Activated CD4-positive, alpha-beta memory T cell treated with anti-CD3 and anti-CD28 coated beads for 36 hours (primary cell): ENCODE data around the gene SLC1A1. TPM values are rescaled to one million over a fixed set of nuclear protein-coding genes. Genes with fewer than 3 reads are reported as not detected.
"Not testable (repeated sequence)": the region's sequence is repeated elsewhere in the genome, so short reads cannot be mapped to it uniquely, and the experiment has no call there.

ENCODE experiments used
- CTCF ChIA-PET: fragments of 350-600 bp; sonication (Branson Sonifier 250); formaldehyde crosslinking; loops from one replicate; lab custom pipeline; 2021; ENCODE audit warnings: antibody characterized with exemption, inconsistent platforms; lab: Charles Lee
- POLR2A ChIA-PET: fragments of 350-600 bp; sonication (Branson Sonifier 250); formaldehyde crosslinking; loops from one replicate; lab custom pipeline; 2021; ENCODE audit warnings: antibody characterized with exemption; lab: Charles Lee
- DNase-seq: peaks from one replicate; pipeline ENCODE4 v3.0.0-alpha.2; 2020
- H3K27ac Mint-ChIP-seq: one replicate; pipeline ENCODE4 v1.8.0; 2021; ENCODE audit warnings: mixed read lengths
- H3K27me3 Mint-ChIP-seq: one replicate; pipeline ENCODE4 v1.8.0; 2021; ENCODE audit warnings: mixed read lengths
- H3K36me3 Mint-ChIP-seq: one replicate; pipeline ENCODE4 v1.8.0; 2021; ENCODE audit warnings: mixed read lengths
- H3K4me1 Mint-ChIP-seq: one replicate; pipeline ENCODE4 v1.8.0; 2021; ENCODE audit warnings: low read depth, mixed read lengths
- H3K4me3 Mint-ChIP-seq: one replicate; pipeline ENCODE4 v1.8.0; 2021; ENCODE audit warnings: mild to moderate bottlenecking, mixed read lengths
- H3K9me3 Mint-ChIP-seq: one replicate; pipeline ENCODE4 v1.8.0; 2021; ENCODE audit warnings: mixed read lengths
- intact Hi-C: fragments of 100-400 bp; cut with micrococcal nuclease; formaldehyde crosslinking; loops from one replicate; pipeline ENCODE4 v1.15.1; 2023
- total RNA-seq, 2 experiments: library from RNA; stranded (reverse); gene quantifications; one replicate each; pipeline ENCODE4 v1.2.3, GENCODE V29; 2021

The SLC1A1 gene
- total RNA-seq, 2 experiments from 2014 or later = not detected

DNA sequence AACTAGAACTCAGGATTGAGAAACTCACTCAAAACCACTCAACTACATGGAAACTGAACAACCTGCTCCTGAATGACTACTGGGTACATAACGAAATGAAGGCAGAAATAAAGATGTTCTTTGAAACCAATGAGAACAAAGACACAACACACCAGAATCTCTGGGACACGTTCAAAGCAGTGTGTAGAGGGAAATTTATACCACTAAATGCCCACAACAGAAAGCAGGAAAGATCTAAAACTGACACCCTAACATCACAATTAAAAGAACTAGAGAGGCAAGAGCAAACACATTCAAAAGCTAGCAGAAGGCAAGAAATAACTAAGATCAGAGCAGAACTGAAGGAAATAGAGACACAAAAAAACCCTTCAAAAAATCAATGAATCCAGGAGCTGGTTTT, 43.6 kb downstream of the SLC1A1 start:
- intact Hi-C loops, POLR2A ChIA-PET, DNase-seq, H3K27me3 Mint-ChIP-seq, H3K36me3 Mint-ChIP-seq, CTCF ChIA-PET, H3K4me3 Mint-ChIP-seq, H3K27ac Mint-ChIP-seq, H3K9me3 Mint-ChIP-seq: not testable (repeated sequence)
- peaks cover 21% of the 10 kb centered on the region for H3K4me1 Mint-ChIP-seq

DNA sequence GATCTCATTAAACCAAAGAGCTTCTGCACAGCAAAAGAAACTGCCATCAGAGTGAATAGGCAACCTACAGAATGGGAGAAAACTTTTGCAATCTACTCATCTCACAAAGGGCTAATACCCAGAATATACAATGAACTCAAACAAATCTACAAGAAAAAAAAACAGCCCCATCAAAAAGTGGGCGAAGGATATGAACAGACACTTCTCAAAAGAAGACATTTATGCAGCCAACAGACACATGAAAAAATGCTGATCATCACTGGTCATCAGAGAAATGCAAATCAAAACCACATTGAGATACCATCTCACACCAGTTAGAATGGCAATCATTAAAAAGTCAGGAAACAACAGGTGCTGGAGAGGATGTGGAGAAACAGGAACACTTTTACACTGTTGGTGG, 45.9 kb downstream of the SLC1A1 start:
- H3K36me3 Mint-ChIP-seq, H3K4me3 Mint-ChIP-seq, POLR2A ChIA-PET, DNase-seq, H3K9me3 Mint-ChIP-seq, H3K27ac Mint-ChIP-seq, intact Hi-C loops, H3K4me1 Mint-ChIP-seq, H3K27me3 Mint-ChIP-seq, CTCF ChIA-PET: not testable (repeated sequence)

DNA sequence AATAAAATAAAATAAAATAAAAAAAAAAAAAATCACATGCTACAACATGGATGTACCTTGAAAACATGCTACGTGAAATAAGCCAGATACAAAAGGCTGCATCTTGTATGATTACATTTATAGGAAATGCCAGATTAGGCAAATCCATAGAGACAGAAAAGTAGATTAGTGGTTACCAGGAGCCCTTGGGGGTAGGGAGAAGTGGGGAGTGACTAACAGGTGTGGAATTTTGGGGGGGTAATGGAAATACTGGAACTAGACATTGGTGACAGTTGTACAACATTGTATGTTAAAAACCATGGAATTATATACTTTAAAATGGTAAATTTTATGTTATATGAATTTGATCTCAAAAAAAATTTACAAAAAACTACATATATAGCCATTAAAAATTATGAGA, 47.3 kb downstream of the SLC1A1 start:
- no peaks in the 10 kb centered on the region for H3K9me3 Mint-ChIP-seq
- CTCF ChIA-PET = interaction anchor here (1.3 kb wide), 1 partner anchor 19 kb away, joined by 3 read pairs; no protein-coding TSS in a partner anchor
- H3K4me3 Mint-ChIP-seq = no peak overlapping the region
- no peak for DNase-seq
- peaks cover 9% of the 10 kb centered on the region for H3K4me1 Mint-ChIP-seq
- no peak overlapping the region for H3K27ac Mint-ChIP-seq
- POLR2A ChIA-PET = no interaction called here
- no peaks in the 10 kb centered on the region for H3K36me3 Mint-ChIP-seq
- intact Hi-C loops = no loop called here
- peaks cover 3% of the 10 kb centered on the region for H3K27me3 Mint-ChIP-seq

DNA sequence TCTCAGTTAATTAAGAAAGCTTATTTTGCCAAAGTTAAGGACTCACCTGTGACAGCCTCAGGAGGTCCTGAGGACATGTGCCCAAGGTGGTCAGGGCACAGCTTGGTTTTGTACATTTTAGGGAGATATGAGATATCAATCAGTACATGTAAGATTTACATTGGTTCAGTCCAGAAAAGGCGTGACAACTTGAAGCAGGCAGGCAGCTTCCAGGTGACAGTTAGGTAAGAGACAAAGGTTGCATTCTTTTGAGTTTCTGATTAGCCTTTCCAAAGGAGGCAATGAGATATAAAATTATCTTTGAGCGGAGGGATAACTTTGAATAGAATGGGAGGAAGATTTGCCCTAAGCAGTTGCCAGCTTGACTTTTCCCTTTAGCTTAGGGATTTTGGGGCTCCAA, 47.8 kb downstream of the SLC1A1 start:
- no peak for DNase-seq
- Mint-ChIP-seq H3K27ac (no peak overlapping the region), H3K27me3 (peaks cover 3% of the 10 kb centered on the region), H3K4me3 (no peak overlapping the region), H3K4me1 (peaks cover 6% of the 10 kb centered on the region), H3K36me3 (no peaks in the 10 kb centered on the region), H3K9me3 (no peaks in the 10 kb centered on the region)
- ChIA-PET CTCF (interaction anchor here (1.3 kb wide), 1 partner anchor 19 kb away, joined by 3 read pairs; no protein-coding TSS in a partner anchor), POLR2A (no interaction called here)
- intact Hi-C loops = no loop called here

DNA sequence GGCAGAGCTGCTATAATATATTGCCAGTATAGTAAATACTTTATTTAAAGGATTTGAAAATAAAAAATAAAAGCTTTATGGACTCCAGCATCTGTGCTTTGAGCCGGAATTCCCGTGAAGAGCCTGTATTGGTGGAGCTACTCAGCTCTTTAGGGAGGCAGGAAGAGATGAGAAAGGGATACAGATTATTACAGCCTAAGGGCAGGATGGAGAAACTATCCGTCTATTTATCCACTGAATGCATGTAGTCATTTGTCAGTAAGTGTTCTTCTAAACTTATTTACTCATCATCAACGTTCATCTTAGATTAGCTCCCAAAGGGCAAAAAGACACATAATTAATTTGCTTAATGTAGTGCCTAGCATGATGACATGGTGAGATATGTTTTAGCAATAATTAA, 48.4 kb downstream of the SLC1A1 start:
- Mint-ChIP-seq H3K27me3 (peaks cover 3% of the 10 kb centered on the region), H3K27ac (no peak overlapping the region), H3K4me1 (peaks cover 4% of the 10 kb centered on the region), H3K36me3 (no peaks in the 10 kb centered on the region), H3K9me3 (no peaks in the 10 kb centered on the region), H3K4me3 (no peak overlapping the region)
- CTCF ChIA-PET = interaction anchor here (1.0 to 1.3 kb wide), 2 partner anchors 18 to 172 kb away, joined by 3 read pairs; no protein-coding TSS in a partner anchor
- intact Hi-C loops = no loop called here
- no peak for DNase-seq
- POLR2A ChIA-PET = no interaction called here

DNA sequence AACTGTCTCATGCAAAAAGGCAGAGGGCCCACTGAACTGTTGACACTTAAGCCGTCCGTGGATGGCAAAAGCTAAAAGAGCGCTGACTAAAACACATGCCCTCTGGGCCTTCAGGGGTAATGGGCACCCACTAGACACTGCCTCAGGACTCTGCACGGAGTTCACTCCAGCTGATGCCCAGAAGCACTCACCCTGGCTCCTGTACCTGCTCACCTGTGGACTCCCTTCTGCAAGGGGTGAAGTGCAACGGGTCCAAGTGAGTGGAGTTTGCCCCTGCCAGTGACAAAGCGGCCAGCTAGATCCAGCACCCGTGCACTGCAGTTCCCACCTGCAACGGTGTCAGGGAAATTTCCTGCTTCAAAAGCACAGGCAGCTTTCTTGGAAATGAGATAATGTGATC, 50.2 kb downstream of the SLC1A1 start:
- H3K4me3 Mint-ChIP-seq = no peak overlapping the region
- intact Hi-C loops = no loop called here
- no peak overlapping the region for H3K27ac Mint-ChIP-seq
- H3K9me3 Mint-ChIP-seq = no peaks in the 10 kb centered on the region
- ChIA-PET CTCF (no interaction called here), POLR2A (no interaction called here)
- no peaks in the 10 kb centered on the region for H3K4me1 Mint-ChIP-seq
- H3K27me3 Mint-ChIP-seq = peaks cover 3% of the 10 kb centered on the region
- H3K36me3 Mint-ChIP-seq = no peaks in the 10 kb centered on the region
- no peak for DNase-seq

DNA sequence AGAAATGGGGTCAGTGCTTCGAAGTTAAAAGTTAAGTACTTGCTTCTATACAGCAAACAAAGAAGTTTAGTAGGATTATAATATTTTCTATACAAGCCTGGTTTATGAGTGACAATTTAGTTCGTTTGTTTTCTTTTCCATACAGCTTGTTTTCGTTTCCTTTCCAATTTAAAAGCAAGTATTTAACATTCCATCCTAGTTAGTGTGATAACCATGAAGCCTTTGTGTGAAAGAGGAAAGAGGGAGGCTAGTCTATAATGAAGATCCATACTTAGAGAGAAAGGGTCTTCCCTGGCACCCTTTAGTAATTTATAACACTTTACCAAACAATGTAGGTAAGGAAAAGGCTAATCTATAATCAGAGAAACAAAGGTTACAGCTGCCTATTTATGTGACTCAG, 51.0 kb downstream of the SLC1A1 start:
- CTCF ChIA-PET = no interaction called here
- Mint-ChIP-seq H3K4me1 (no peaks in the 10 kb centered on the region), H3K4me3 (no peak overlapping the region), H3K27me3 (peaks cover 3% of the 10 kb centered on the region), H3K9me3 (no peaks in the 10 kb centered on the region), H3K27ac (no peak overlapping the region), H3K36me3 (no peaks in the 10 kb centered on the region)
- DNase-seq = no peak
- intact Hi-C loops = no loop called here
- POLR2A ChIA-PET = no interaction called here

DNA sequence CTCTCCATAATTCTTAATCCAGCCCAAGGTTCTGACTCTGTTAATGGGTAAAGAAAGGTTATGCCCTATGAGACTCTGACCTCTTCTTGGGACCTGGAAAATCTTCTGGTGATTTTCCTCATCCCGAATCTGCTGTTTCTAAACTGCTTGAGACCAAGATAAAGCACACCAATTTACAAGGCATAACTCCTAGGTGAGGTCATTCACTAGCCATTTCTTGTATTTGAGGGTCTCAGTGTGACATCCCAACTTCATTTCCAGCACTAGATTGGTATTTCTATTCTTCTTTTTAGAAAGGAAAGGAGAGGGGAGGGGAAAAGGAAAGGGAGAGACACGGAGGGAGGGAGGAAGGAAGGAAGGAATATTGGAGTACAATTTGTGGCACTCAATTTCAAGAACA, 51.6 kb downstream of the SLC1A1 start:
- H3K36me3 Mint-ChIP-seq = no peaks in the 10 kb centered on the region
- no peak overlapping the region for H3K4me3 Mint-ChIP-seq
- H3K9me3 Mint-ChIP-seq = no peaks in the 10 kb centered on the region
- POLR2A ChIA-PET = no interaction called here
- peaks cover 3% of the 10 kb centered on the region for H3K27me3 Mint-ChIP-seq
- CTCF ChIA-PET = no interaction called here
- H3K27ac Mint-ChIP-seq = no peak overlapping the region
- intact Hi-C loops = no loop called here
- no peak for DNase-seq
- H3K4me1 Mint-ChIP-seq = peaks cover 2% of the 10 kb centered on the region

DNA sequence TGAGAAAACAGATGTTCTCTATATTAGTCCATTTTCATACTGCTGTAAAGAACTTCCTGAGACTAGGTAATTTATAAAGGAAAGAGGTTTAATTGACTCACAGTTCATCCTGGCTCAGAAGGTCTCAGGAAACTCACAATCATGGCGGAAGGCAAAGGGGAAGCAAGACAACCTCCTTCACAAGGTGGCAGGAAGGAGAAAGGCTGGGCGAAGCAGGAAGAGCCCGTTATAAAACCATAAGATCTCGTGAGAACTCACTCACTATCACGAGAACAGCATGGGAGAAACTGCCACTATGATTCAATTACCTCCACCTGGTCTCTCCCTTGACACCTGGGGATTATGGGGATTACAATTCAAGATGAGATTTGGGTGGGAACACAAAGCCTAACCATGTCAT, 54.4 kb downstream of the SLC1A1 start:
- intact Hi-C loops, DNase-seq, CTCF ChIA-PET, H3K4me3 Mint-ChIP-seq, H3K36me3 Mint-ChIP-seq, POLR2A ChIA-PET, H3K27me3 Mint-ChIP-seq, H3K27ac Mint-ChIP-seq, H3K9me3 Mint-ChIP-seq: not testable (repeated sequence)
- H3K4me1 Mint-ChIP-seq = peaks cover 11% of the 10 kb centered on the region

DNA sequence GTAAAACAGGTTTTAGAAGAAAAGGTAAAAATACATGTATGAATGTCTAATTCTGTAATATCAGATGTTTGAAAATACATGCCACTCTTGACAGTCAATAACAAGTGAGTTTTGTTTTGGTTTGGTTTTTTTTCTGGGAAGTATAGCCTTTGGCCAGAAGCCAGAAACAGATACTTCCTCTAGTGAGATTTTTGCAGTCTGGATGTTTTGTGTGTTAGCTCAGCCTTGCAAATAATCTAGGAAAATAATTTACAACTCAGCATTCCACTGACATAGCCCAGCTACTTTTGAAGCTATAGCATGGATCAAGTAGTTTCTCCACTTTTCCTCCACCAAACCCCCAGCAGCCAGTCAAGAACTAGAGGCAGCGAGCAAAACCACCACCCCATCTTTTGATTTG, 56.7 kb downstream of the SLC1A1 start:
- DNase-seq = no peak
- POLR2A ChIA-PET = no interaction called here
- Mint-ChIP-seq H3K4me1 (peaks cover 21% of the 10 kb centered on the region), H3K36me3 (no peaks in the 10 kb centered on the region), H3K9me3 (no peaks in the 10 kb centered on the region), H3K27ac (no peak overlapping the region), H3K4me3 (no peak overlapping the region), H3K27me3 (no peaks in the 10 kb centered on the region)
- intact Hi-C loops = no loop called here
- CTCF ChIA-PET = no interaction called here

DNA sequence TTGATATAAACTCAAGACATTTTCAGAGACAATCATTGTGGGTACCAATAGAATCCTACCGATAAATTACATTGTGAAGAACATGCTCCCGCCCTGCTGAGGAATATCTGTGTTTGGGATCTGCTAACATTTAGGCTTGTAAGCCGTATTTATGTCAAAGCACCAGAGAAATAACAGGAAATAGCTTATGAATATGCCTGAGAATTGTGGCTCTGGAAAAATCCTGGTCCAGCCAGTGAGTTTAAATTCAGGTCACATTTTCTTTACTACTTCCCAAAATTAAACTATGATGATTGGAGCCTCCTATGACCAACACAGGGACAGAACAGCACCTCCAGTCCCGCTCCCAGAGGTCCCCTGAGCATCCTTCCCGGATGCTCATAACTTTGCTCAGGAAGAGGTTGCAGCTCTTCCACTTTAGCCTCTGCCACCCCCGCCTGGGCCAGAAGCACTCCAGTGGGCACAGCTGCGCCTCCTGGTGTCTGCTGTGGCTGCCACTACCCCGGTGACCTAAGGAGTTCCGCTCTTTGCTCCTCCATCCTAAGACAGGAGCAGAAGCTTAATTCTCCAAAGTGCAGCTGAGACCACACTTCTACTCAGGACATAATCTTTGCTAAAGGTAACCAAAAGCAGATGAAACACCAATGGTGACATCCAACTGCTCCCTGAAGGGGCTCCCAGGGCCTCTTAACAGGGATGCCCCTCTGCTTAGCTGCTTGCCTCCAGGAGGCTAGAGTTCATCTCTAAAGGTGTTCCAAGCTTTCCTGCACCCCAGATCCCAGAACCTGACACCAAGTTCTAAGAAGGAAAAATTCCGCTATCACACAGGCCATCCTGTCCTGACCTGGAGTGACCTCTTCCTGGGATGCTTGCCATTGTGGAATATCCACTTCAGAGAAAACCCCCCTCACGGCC, 58.8 kb downstream of the SLC1A1 start:
- intact Hi-C loops = no loop called here
- no peaks in the 10 kb centered on the region for H3K27me3 Mint-ChIP-seq
- no peaks in the 10 kb centered on the region for H3K36me3 Mint-ChIP-seq
- peak; percentile 25 for DNase-seq
- ChIA-PET POLR2A (no interaction called here), CTCF (interaction anchor here (0.9 kb wide), 1 partner anchor 166 kb away, joined by 3 read pairs; no protein-coding TSS in a partner anchor)
- H3K4me1 Mint-ChIP-seq = peaks cover 21% of the 10 kb centered on the region
- no peak overlapping the region for H3K27ac Mint-ChIP-seq
- H3K4me3 Mint-ChIP-seq = no peak overlapping the region
- no peaks in the 10 kb centered on the region for H3K9me3 Mint-ChIP-seq

DNA sequence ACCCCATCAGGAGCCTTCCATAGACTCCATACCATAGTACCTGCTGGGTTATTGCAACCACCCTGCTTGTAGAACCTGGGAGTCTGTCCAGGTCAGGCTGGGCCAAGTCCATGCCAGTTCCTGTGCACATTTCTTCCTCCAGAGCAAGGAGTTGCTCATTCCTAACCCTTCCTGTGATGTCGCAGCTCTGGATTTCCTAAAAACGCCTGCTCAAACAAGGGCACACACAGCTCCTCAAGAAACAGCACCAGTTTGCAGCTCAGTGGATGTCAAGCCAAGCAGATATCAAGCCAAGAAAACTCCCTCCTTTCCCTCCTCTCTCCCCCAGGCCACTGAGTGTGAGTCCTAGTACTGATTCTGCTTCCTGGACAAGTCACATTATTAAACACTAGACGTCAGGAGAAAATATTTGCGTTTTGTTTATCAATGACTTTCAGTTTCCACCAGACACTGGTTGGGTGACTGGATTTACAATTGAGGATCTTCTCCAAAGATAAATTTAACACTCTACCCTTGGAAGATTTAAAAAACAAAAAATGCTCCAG, 59.6 kb downstream of the SLC1A1 start:
- H3K4me1 Mint-ChIP-seq = peaks cover 28% of the 10 kb centered on the region

More for the DNA sequence above, 59.6 kb downstream of the SLC1A1 start:
- no peak for DNase-seq
- no peak overlapping the region for H3K27ac Mint-ChIP-seq
- H3K4me3 Mint-ChIP-seq = no peak overlapping the region
- intact Hi-C loops = no loop called here
- CTCF ChIA-PET = interaction anchor here (0.9 kb wide), 1 partner anchor 167 kb away, joined by 3 read pairs; no protein-coding TSS in a partner anchor
- no peaks in the 10 kb centered on the region for H3K27me3 Mint-ChIP-seq
- H3K9me3 Mint-ChIP-seq = no peaks in the 10 kb centered on the region
- H3K36me3 Mint-ChIP-seq = no peaks in the 10 kb centered on the region
- POLR2A ChIA-PET = no interaction called here
